Thyroid gland (tissue), 4 donors: ENCODE measurements around the gene TAC3.

Experiments used
- POLR2A ChIP-seq, 2 donors: fragments of 450-650 bp; IDR thresholded peaks; one replicate each; pipeline ENCODE4 v1.6.1; 2017; ENCODE audit warnings: antibody characterized with exemption in 2 of 2, mild to moderate bottlenecking in 2 of 2, moderate library complexity in 1 of 2
- TF ChIP-seq, protein P1 (sequence below), 6 experiments: fragments of 200-600 bp in 3 of 6; fragments of 450-650 bp in 3 of 6; sonication (generic) in 3 of 6; IDR thresholded peaks; one replicate each; pipeline ENCODE4 v1.5.1; 2016 to 2019; ENCODE audit warnings: antibody characterized with exemption in 6 of 6, mild to moderate bottlenecking in 2 of 6, inconsistent platforms in 1 of 6, moderate library complexity in 1 of 6

DNA sequence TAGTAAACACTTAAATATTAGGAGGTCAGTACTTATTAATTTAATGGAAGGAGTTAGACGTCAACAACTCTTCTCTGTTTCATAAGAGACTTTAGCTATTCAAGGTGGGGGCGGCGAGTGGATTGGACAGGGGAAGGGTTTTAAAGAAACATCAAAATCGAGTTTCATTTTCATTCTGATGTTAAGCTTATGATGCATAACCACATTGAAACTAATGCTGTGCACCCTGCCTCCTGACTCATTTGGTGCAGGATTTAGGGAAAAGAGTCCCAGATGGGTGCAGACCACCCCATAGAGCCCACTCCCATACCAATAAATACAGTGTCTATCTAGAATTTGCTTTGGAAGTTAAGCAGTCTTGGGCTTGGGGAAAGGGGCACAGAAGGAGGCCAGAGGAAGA is 17.3 kb downstream of the TAC3 start:
- TF ChIP-seq POLR2A (IDR thresholded peaks at IDR 0.05), result no peak
- TF ChIP-seq, protein P1, sequence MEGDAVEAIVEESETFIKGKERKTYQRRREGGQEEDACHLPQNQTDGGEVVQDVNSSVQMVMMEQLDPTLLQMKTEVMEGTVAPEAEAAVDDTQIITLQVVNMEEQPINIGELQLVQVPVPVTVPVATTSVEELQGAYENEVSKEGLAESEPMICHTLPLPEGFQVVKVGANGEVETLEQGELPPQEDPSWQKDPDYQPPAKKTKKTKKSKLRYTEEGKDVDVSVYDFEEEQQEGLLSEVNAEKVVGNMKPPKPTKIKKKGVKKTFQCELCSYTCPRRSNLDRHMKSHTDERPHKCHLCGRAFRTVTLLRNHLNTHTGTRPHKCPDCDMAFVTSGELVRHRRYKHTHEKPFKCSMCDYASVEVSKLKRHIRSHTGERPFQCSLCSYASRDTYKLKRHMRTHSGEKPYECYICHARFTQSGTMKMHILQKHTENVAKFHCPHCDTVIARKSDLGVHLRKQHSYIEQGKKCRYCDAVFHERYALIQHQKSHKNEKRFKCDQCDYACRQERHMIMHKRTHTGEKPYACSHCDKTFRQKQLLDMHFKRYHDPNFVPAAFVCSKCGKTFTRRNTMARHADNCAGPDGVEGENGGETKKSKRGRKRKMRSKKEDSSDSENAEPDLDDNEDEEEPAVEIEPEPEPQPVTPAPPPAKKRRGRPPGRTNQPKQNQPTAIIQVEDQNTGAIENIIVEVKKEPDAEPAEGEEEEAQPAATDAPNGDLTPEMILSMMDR (IDR thresholded peaks at IDR 0.05), result no peak
